ENCODE measurements around the gene DDX31. TPM values are rescaled to one million over a fixed set of nuclear protein-coding genes. Genes with fewer than 3 reads are reported as not detected.

DDX31 gene
- total and polyA plus RNA-seq, 8 donors = 4.9 to 17.0 (median 7.7) TPM

GRCh38 chr9:132703336-132703735 is 33.6 kb upstream of the DDX31 start:
- TF ChIP-seq, protein P1, sequence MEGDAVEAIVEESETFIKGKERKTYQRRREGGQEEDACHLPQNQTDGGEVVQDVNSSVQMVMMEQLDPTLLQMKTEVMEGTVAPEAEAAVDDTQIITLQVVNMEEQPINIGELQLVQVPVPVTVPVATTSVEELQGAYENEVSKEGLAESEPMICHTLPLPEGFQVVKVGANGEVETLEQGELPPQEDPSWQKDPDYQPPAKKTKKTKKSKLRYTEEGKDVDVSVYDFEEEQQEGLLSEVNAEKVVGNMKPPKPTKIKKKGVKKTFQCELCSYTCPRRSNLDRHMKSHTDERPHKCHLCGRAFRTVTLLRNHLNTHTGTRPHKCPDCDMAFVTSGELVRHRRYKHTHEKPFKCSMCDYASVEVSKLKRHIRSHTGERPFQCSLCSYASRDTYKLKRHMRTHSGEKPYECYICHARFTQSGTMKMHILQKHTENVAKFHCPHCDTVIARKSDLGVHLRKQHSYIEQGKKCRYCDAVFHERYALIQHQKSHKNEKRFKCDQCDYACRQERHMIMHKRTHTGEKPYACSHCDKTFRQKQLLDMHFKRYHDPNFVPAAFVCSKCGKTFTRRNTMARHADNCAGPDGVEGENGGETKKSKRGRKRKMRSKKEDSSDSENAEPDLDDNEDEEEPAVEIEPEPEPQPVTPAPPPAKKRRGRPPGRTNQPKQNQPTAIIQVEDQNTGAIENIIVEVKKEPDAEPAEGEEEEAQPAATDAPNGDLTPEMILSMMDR (IDR thresholded peaks at IDR 0.05) = no peak
- intact Hi-C loops (cut with DNase I) = no loop called here
- Histone ChIP-seq H3K4me1 (no peaks in the 10 kb centered on the region), H3K9me3 (no peaks in the 10 kb centered on the region), H3K27ac (no peak overlapping the region), H3K4me3 (no peak overlapping the region), H3K36me3 (no peaks in the 10 kb centered on the region), H3K27me3 (no peaks in the 10 kb centered on the region)
- ATAC-seq (peak in 1 of 4 donors; percentile 49), FAIRE-seq (no peak), DNase-seq (no peak)
- 42% methylated on average over 2 of the region's 2 CpGs for WGBS, 2 donors

GRCh38 chr9:132702254-132702653 is 32.5 kb upstream of the DDX31 start:
- TF ChIP-seq, protein P1 (IDR thresholded peaks at IDR 0.05) = no peak
- 0 to 2% methylated on average over 1 of the region's 1 CpG for WGBS, 2 donors
- no peak for FAIRE-seq

DNA sequence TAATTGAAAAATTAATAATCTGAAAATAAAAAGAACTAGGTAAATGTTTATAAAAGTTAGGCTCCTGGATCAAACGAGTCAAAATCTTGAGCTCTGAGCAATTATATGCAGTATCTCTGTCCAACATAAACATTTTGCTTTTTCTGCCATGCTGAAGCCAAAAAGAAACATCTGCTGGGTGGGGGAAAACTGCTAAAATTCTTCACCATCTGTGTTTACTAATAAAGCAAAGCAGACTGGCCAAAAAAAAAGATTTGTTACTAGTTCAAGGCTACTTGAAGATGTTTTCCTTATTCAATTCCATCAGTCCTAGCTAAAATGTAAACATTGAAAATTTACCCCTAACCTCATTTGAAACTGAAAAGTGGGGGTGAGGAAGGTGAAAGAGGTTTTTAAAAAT is 30.2 kb upstream of the DDX31 start:
- FAIRE-seq = no peak
- Histone ChIP-seq H3K4me1 (no peaks in the 10 kb centered on the region), H3K4me3 (no peak overlapping the region), H3K27me3 (no peaks in the 10 kb centered on the region), H3K9me3 (no peaks in the 10 kb centered on the region), H3K36me3 (no peaks in the 10 kb centered on the region), H3K27ac (no peak overlapping the region)
- intact Hi-C loops (cut with DNase I) = no loop called here
- TF ChIP-seq, protein P1 (IDR thresholded peaks at IDR 0.05) = no peak
- WGBS, 2 donors = 20 to 28% methylated on average over 1 of the region's 1 CpG
- ATAC-seq = no peak
- DNase-seq = no peak

More at GRCh38 chr9:132702254-132702653, 32.5 kb upstream of the DDX31 start:
- H3K27ac ChIP-seq = no peak overlapping the region
- H3K27me3 ChIP-seq = no peaks in the 10 kb centered on the region
- intact Hi-C loops (cut with DNase I) = no loop called here
- no peak for ATAC-seq
- no peak overlapping the region for H3K4me3 ChIP-seq
- DNase-seq = no peak
- H3K36me3 ChIP-seq = no peaks in the 10 kb centered on the region
- H3K9me3 ChIP-seq = no peaks in the 10 kb centered on the region
- H3K4me1 ChIP-seq = no peaks in the 10 kb centered on the region

GRCh38 chr9:132698989-132699388 is 29.2 kb upstream of the DDX31 start:
- TF ChIP-seq, protein P1 (IDR thresholded peaks at IDR 0.05) = no peak
- Histone ChIP-seq H3K36me3 (no peaks in the 10 kb centered on the region), H3K27ac (no peak overlapping the region), H3K4me1 (no peaks in the 10 kb centered on the region), H3K4me3 (no peak overlapping the region), H3K27me3 (no peaks in the 10 kb centered on the region), H3K9me3 (no peaks in the 10 kb centered on the region)
- WGBS, 2 donors = 5 to 6% methylated on average over 4 of the region's 4 CpGs
- DNase-seq (peak in 3 of 6 donors; percentile 51 to 67 (median 58)), FAIRE-seq (no peak), ATAC-seq (peak; percentile 61 to 88 (median 76))
- intact Hi-C loops (cut with DNase I) = no loop called here

DNA sequence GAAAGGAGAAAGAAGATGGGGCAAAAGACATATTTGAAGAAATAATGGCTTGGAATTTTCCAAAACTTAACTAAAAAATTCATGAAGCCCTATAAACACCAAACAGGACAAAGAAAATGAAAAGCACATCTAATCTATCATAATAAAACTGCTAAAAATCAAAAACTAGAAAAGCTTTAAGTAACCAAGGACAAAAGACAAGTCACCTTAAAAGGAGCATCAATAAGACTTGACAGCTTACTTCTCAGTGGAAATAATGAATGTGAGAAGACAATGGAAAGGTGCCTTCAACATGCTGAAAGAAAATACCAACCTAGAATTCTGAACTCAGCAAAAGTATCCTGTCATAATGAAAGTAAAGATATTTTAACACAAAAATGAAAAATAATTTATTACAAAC is 27.4 kb upstream of the DDX31 start:
- no peak overlapping the region for H3K4me3 ChIP-seq
- H3K27ac ChIP-seq = no peak overlapping the region
- H3K36me3 ChIP-seq = no peaks in the 10 kb centered on the region
- H3K27me3 ChIP-seq = no peaks in the 10 kb centered on the region
- H3K9me3 ChIP-seq = no peaks in the 10 kb centered on the region
- no peak for ATAC-seq
- no peaks in the 10 kb centered on the region for H3K4me1 ChIP-seq
- TF ChIP-seq, protein P1 (IDR thresholded peaks at IDR 0.05) = no peak
- intact Hi-C loops (cut with DNase I) = no loop called here
- no peak for FAIRE-seq
- DNase-seq = no peak

Data from pancreas (tissue), 10 donors.